K562 (cell line): Measurements from ENCODE around the gene ELP1. TPM values are rescaled to one million over a fixed set of nuclear protein-coding genes. Genes with fewer than 3 reads are reported as not detected.

Experiments used
- COPS2 ChIP-seq: fragments of 450-650 bp; conservative IDR thresholded peaks from 2 replicates; pipeline ENCODE4 v1.6.1; 2016; ENCODE audit warnings: mild to moderate bottlenecking, moderate library complexity
- ELF4 ChIP-seq: fragments of 450-650 bp; formaldehyde crosslinking; IDR thresholded peaks from 2 replicates; pipeline ENCODE4 v1.4.0; 2022; ENCODE audit warnings: missing genetic modification characterization
- FOXM1 ChIP-seq, 2 experiments: fragments of 450-650 bp in 1 of 2; sonication (generic) in 1 of 2; formaldehyde crosslinking in 1 of 2; IDR thresholded peaks; 2 replicates each; pipeline versions ENCODE4 v1.6.1 to v1.9.0; 2017 to 2022; ENCODE audit warnings: low read depth in 2 of 2, mild to moderate bottlenecking in 2 of 2, missing genetic modification reagents in 1 of 2, moderate library complexity in 1 of 2
- MAFK ChIP-seq: IDR thresholded peaks from 2 replicates; pipeline ENCODE4 v1.6.1; 2011; ENCODE audit warnings: low read length, improper control_type of control experiment
- NFYB ChIP-seq: IDR thresholded peaks from 2 replicates; pipeline ENCODE4 v1.6.1; 2011; ENCODE audit warnings: mild to moderate bottlenecking, moderate library complexity; ENCODE audit not compliant: insufficient read length; ENCODE audit errors: extremely low read depth
- RBM14 ChIP-seq: fragments of 200-400 bp; formaldehyde crosslinking; IDR thresholded peaks from 2 replicates; pipeline ENCODE4 v1.6.1; 2018; ENCODE audit warnings: low read depth, mild to moderate bottlenecking, low read length, moderate library complexity, borderline replicate concordance; ENCODE audit not compliant: insufficient read depth
- RBM17 ChIP-seq: fragments of 200-400 bp; formaldehyde crosslinking; IDR thresholded peaks from 2 replicates; pipeline ENCODE4 v1.6.1; 2017; ENCODE audit warnings: low read depth, mild to moderate bottlenecking, low read length, borderline replicate concordance
- SMARCE1 ChIP-seq: fragments of 450-650 bp; IDR thresholded peaks from 2 replicates; pipeline ENCODE4 v1.7.1; 2016; ENCODE audit warnings: mild to moderate bottlenecking
- SRF ChIP-seq, 2 experiments: fragments of 250-450, 450-650 bp in 1 of 2; sonication (Bioruptor Pico) in 1 of 2; sonication (generic) in 1 of 2; formaldehyde crosslinking; IDR thresholded peaks; 2 replicates each; pipeline versions ENCODE4 v1.5.0 to v1.5.1; 2020 to 2022; ENCODE audit warnings: mild to moderate bottlenecking in 1 of 2, missing genetic modification reagents in 1 of 2
- ZZZ3 ChIP-seq: fragments of 450-650 bp; IDR thresholded peaks from 2 replicates; pipeline ENCODE4 v1.6.1; 2016; ENCODE audit warnings: antibody characterized with exemption, mild to moderate bottlenecking, moderate library complexity
- polyA plus RNA-seq, 8 experiments: library from polyadenylated mRNA; depleted of rRNA in 4 of 8; stranded (reverse) in 5 of 8; unstranded in 3 of 8; fragments of >200 nt; fragmentation: Nextera tagmentation in 2 of 8; fragmentation: Illumina TruSeq in 1 of 8; extraction: Ambion mirVana in 2 of 8; extraction: Trizol in 1 of 8; gene quantifications; 2 replicates each; pipeline versions ENCODE4 v1.2.1 to v1.2.3, GENCODE V29; 2011 to 2014; ENCODE audit warnings: inconsistent platforms in 1 of 8, missing spikeins in 1 of 8
- total RNA-seq, 7 experiments: library from RNA; depleted of rRNA in 6 of 7; stranded (reverse); fragments of >200 nt in 6 of 7; fragmentation: Illumina TruSeq in 2 of 7; extraction: Trizol in 2 of 7; gene quantifications; 2 replicates each; pipeline versions ENCODE4 v1.2.1 to v1.2.3, GENCODE V29; 2011 to 2021; ENCODE audit warnings: low replicate concordance in 1 of 7
- TF ChIP-seq, protein P1 (sequence below): fragments of 250-450 bp; sonication (Bioruptor Pico); IDR thresholded peaks from 2 replicates; pipeline ENCODE4 v1.5.0; 2021; ENCODE audit warnings: mild to moderate bottlenecking, moderate library complexity
- TF ChIP-seq, protein P2 (sequence below): fragments of 250-450 bp; sonication (Bioruptor Pico); IDR thresholded peaks from 2 replicates; pipeline ENCODE4 v1.8.0; 2022; ENCODE audit warnings: inconsistent platforms, mild to moderate bottlenecking, moderate library complexity, borderline replicate concordance
- TF ChIP-seq, protein P3 (sequence below): sonication (generic); formaldehyde crosslinking; IDR thresholded peaks from 2 replicates; pipeline ENCODE4 v1.8.0; 2022; ENCODE audit warnings: mild to moderate bottlenecking, missing genetic modification reagents

The ELP1 gene
- total and polyA plus RNA-seq, 9 of the 15 experiments (the other 6 are each of a cell fraction or from before 2014, with no cell fraction given) = 17.0 to 48.6 (median 39.7) TPM

DNA sequence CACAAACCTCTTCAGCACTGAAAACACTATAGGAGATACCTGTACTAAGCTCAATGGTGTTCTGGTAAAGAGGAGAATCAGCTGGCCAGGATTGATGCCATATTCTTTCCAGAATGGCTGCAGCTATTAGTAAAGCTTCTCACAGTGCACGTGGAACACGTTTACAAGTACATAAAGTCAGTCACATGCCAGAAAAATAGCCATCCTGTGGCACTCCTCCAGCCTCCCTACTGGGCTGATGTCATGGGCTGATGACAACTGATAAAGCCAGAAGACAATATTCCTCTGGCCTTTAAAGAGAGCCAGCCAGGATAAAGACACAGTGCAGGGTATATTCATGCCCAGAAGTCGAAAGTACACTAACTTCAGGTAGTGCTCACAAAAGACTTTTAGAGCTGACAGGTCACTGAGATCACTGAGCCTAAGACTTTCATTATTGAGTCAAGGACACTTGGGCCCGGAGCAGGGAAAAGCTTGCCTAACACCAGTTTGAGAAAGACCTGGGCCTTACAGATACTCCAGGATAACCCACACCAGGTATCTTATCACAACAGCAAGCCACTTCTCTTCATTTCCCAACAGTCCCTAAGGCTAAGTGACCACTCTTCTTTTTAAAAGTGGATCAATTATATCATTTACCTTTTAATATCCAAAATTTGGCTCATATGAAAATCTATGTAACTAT lies 29.7 kb upstream of the ELP1 start (continued):
- TF ChIP-seq, protein P1, sequence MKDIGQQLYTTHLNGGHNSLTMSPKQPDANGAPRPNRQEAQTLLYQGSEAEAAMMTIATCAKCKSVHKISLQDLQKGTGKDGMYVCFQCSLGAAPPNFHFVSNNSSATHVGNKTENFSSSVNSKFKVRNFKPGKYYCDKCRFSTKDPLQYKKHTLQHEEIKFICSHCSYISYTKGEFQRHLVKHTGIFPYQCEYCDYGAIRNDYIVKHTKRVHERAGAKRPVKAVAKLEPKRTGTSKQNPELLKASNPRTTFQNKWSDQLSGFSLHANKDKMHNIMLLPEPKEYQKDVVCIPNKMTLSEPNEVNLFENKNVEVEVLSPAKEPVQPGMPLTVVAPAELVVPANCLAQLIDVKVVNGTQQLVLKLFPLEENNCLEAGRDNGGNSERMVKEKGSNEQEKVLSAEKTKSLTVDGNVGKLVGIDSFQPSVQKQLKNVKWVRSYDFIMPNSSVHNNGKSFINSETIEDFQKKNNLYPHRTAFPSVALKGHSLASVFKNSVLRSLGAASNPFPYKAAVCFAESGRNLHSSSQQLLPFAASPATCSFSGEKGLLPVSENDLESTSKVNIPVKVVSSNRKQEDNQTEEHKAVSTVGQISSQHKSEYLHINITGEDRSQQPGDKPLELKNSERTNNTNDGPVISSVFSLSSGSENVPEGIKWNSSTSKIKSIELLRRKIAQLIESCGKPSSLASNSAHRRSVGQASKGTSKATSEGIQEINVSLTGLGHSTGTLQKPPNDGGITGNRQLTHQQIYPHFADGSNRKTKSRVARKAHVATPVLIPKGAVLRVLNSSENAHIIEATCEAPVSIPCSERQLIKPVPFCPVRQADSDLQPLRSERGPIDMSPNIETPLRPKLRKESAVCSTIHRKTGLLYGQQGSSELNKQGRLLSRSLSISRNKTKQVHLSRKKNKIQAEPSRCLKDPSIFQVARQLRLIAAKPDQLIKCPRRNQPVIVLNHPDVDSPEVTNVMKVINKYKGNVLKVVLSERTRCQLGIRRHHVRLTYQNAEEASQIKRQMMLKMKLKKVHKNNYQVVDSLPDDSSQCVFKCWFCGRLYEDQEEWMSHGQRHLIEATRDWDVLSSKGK = no peak
- TF ChIP-seq RBM17 (no peak), NFYB (no peak), ZZZ3 (no peak), SMARCE1 (peak; percentile 69; the same call in 1 of the 2 replicates), SRF (CRISPR knock-in tag; IDR thresholded peaks at IDR 0.05) (0 out of 4 replicates have a peak, but pooled peaks of 1 of the 2 experiments have one; percentile 54), MAFK (no peak), FOXM1 (IDR thresholded peaks at IDR 0.05; ENCODE audit: low read depth) (no peak), FOXM1 (CRISPR knock-in tag; IDR thresholded peaks at IDR 0.05; ENCODE audit: low read depth) (no peak), COPS2 (no peak), ELF4 (CRISPR knock-in tag) (no peak), RBM14 (no peak)
- TF ChIP-seq, protein P2, sequence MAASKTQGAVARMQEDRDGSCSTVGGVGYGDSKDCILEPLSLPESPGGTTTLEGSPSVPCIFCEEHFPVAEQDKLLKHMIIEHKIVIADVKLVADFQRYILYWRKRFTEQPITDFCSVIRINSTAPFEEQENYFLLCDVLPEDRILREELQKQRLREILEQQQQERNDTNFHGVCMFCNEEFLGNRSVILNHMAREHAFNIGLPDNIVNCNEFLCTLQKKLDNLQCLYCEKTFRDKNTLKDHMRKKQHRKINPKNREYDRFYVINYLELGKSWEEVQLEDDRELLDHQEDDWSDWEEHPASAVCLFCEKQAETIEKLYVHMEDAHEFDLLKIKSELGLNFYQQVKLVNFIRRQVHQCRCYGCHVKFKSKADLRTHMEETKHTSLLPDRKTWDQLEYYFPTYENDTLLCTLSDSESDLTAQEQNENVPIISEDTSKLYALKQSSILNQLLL (CRISPR knock-in tag) = no peak
- TF ChIP-seq, protein P3, sequence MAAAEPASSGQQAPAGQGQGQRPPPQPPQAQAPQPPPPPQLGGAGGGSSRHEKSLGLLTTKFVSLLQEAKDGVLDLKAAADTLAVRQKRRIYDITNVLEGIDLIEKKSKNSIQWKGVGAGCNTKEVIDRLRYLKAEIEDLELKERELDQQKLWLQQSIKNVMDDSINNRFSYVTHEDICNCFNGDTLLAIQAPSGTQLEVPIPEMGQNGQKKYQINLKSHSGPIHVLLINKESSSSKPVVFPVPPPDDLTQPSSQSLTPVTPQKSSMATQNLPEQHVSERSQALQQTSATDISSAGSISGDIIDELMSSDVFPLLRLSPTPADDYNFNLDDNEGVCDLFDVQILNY (CRISPR knock-in tag) = no peak
